GM18508 (cell line): Measurements from ENCODE around the gene AIPL1.
"Not testable (repeated sequence)": the region's sequence is repeated elsewhere in the genome, so short reads cannot be mapped to it uniquely, and the experiment has no call there.

Experiments
- ATAC-seq: cut with Tn5 transposase; IDR thresholded peaks from one replicate; pipeline ENCODE4 v1.9.1; 2021; ENCODE audit warnings: moderate number of reproducible peaks; ENCODE audit not compliant: insufficient read depth, unreplicated experiment

The AIPL1 gene

GRCh38 chr17:6435051-6435450, at the start of gene AIPL1:
AIPL1 (minus strand) TSS chr17:6435121; CDS start chr17:6435104, 17 bp downstream.
- no peak for ATAC-seq

GRCh38 chr17:6483507-6483906, 48.6 kb upstream of the AIPL1 start:
- ATAC-seq = no peak

- not testable (repeated sequence) for ATAC-seq
Measured at GRCh38 chr17:6482796-6483195, 47.9 kb upstream of the AIPL1 start.

GRCh38 chr17:6482105-6482455, 47.2 kb upstream of the AIPL1 start:
- no peak for ATAC-seq

- no peak for ATAC-seq
Measured at GRCh38 chr17:6480303-6480675, 45.4 kb upstream of the AIPL1 start.

GRCh38 chr17:6479622-6480302, 44.8 kb upstream of the AIPL1 start:
- no peak for ATAC-seq

- ATAC-seq = no peak
Measured at GRCh38 chr17:6478486-6478885, 43.6 kb upstream of the AIPL1 start.

- no peak for ATAC-seq
Measured at GRCh38 chr17:6477831-6478383, 43.0 kb upstream of the AIPL1 start.

- no peak for ATAC-seq
Measured at GRCh38 chr17:6476810-6477179, 41.9 kb upstream of the AIPL1 start.

GRCh38 chr17:6476076-6476809, 41.3 kb upstream of the AIPL1 start:
- no peak for ATAC-seq

- no peak for ATAC-seq
Measured at GRCh38 chr17:6475411-6475810, 40.5 kb upstream of the AIPL1 start.

- ATAC-seq = no peak
Measured at GRCh38 chr17:6474906-6475305, 40.0 kb upstream of the AIPL1 start.

- no peak for ATAC-seq
Measured at GRCh38 chr17:6474376-6474775, 39.5 kb upstream of the AIPL1 start.

GRCh38 chr17:6473128-6473767, 38.3 kb upstream of the AIPL1 start:
- ATAC-seq = no peak

- ATAC-seq = no peak
Measured at GRCh38 chr17:6472517-6472916, 37.6 kb upstream of the AIPL1 start.

GRCh38 chr17:6471531-6472465, 36.9 kb upstream of the AIPL1 start:
- no peak for ATAC-seq

GRCh38 chr17:6470751-6471521, 36.0 kb upstream of the AIPL1 start:
- ATAC-seq = no peak

- ATAC-seq = no peak
Measured at GRCh38 chr17:6470146-6470718, 35.3 kb upstream of the AIPL1 start.
